Ishikawa (cell line): ENCODE results near the gene LMAN2.

Experiments used
- TAF1 ChIP-seq: IDR thresholded peaks from 2 replicates; pipeline ENCODE4 v1.6.1; 2012; ENCODE audit warnings: low read depth, mild to moderate bottlenecking
- TCF12 ChIP-seq: IDR thresholded peaks from 2 replicates; pipeline ENCODE4 v1.6.1; 2012; ENCODE audit warnings: low read depth
- YY1 ChIP-seq: IDR thresholded peaks from 2 replicates; pipeline ENCODE4 v1.6.1; 2012; ENCODE audit warnings: low read depth
- TF ChIP-seq, protein P1 (sequence below): IDR thresholded peaks from 2 replicates; pipeline ENCODE4 v1.6.1; 2012; ENCODE audit warnings: low read depth, mild to moderate bottlenecking
- TF ChIP-seq, protein P2 (sequence below): IDR thresholded peaks from 2 replicates; pipeline ENCODE4 v1.6.1; 2012

GRCh38 chr5:177349362-177349647, 2.2 kb downstream of the LMAN2 start:
- TF ChIP-seq, protein P1, sequence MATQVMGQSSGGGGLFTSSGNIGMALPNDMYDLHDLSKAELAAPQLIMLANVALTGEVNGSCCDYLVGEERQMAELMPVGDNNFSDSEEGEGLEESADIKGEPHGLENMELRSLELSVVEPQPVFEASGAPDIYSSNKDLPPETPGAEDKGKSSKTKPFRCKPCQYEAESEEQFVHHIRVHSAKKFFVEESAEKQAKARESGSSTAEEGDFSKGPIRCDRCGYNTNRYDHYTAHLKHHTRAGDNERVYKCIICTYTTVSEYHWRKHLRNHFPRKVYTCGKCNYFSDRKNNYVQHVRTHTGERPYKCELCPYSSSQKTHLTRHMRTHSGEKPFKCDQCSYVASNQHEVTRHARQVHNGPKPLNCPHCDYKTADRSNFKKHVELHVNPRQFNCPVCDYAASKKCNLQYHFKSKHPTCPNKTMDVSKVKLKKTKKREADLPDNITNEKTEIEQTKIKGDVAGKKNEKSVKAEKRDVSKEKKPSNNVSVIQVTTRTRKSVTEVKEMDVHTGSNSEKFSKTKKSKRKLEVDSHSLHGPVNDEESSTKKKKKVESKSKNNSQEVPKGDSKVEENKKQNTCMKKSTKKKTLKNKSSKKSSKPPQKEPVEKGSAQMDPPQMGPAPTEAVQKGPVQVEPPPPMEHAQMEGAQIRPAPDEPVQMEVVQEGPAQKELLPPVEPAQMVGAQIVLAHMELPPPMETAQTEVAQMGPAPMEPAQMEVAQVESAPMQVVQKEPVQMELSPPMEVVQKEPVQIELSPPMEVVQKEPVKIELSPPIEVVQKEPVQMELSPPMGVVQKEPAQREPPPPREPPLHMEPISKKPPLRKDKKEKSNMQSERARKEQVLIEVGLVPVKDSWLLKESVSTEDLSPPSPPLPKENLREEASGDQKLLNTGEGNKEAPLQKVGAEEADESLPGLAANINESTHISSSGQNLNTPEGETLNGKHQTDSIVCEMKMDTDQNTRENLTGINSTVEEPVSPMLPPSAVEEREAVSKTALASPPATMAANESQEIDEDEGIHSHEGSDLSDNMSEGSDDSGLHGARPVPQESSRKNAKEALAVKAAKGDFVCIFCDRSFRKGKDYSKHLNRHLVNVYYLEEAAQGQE = no peak
- TF ChIP-seq, protein P2, sequence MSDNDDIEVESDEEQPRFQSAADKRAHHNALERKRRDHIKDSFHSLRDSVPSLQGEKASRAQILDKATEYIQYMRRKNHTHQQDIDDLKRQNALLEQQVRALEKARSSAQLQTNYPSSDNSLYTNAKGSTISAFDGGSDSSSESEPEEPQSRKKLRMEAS = no peak
- TF ChIP-seq TAF1 (no peak), TCF12 (no peak), YY1 (no peak)
